MCF 10A (cell line): Measurements from ENCODE around the gene CARD9. TPM values are rescaled to one million over a fixed set of nuclear protein-coding genes. Genes with fewer than 3 reads are reported as not detected.

Source experiments
- BruUV-seq: library from RNA; stranded (reverse); fragments of 400-500 nt; replicated peaks from 2 replicates; lab custom pipeline; 2021; lab: Mats Ljungman, UMichigan
- CTCF ChIA-PET: fragments of 300-600 bp; sonication (Branson Sonifier 250); formaldehyde crosslinking; extraction: SDS; loops from one replicate; lab custom pipeline; 2021; ENCODE audit warnings: antibody characterized with exemption, inconsistent platforms; lab: Yijun Ruan, JAX
- POLR2A ChIA-PET: fragments of 300-600, 350-650 bp; sonication (Branson Sonifier 250); formaldehyde crosslinking; extraction: SDS; loops from one replicate; lab custom pipeline; 2020; ENCODE audit warnings: antibody characterized with exemption, inconsistent platforms; lab: Yijun Ruan, JAX
- DNase-seq: peaks from one replicate; pipeline ENCODE4 v3.0.0-alpha.2; 2018; ENCODE audit not compliant: unreplicated experiment
- H3K27ac Mint-ChIP-seq: one replicate; pipeline ENCODE4 v1.8.0; 2022; ENCODE audit warnings: mild to moderate bottlenecking, low read depth, mixed read lengths; ENCODE audit not compliant: unreplicated experiment
- H3K27me3 Mint-ChIP-seq: one replicate; pipeline ENCODE4 v1.8.0; 2022; ENCODE audit warnings: mixed read lengths; ENCODE audit not compliant: insufficient read depth, unreplicated experiment
- H3K36me3 Mint-ChIP-seq: one replicate; pipeline ENCODE4 v1.8.0; 2022; ENCODE audit warnings: mild to moderate bottlenecking, moderate library complexity, mixed read lengths; ENCODE audit not compliant: insufficient read depth, unreplicated experiment
- H3K4me1 Mint-ChIP-seq: one replicate; pipeline ENCODE4 v1.8.0; 2022; ENCODE audit warnings: mixed read lengths; ENCODE audit not compliant: insufficient read depth, unreplicated experiment
- H3K4me3 Mint-ChIP-seq: one replicate; pipeline ENCODE4 v1.8.0; 2022; ENCODE audit warnings: mild to moderate bottlenecking, moderate library complexity, mixed read lengths; ENCODE audit not compliant: unreplicated experiment
- H3K9me3 Mint-ChIP-seq: one replicate; pipeline ENCODE4 v1.8.0; 2022; ENCODE audit warnings: mixed read lengths; ENCODE audit not compliant: unreplicated experiment
- intact Hi-C: fragments of 100-400 bp; cut with micrococcal nuclease; formaldehyde crosslinking; loops from 2 replicates; pipeline ENCODE4 v1.14.1; 2022
- total RNA-seq: library from RNA; stranded (reverse); gene quantifications from 2 replicates; pipeline ENCODE4 v1.2.3, GENCODE V29; 2022
- TF ChIP-seq, protein P1 (sequence below): fragments of 200-600 bp; IDR thresholded peaks from one replicate; pipeline ENCODE4 v1.8.0; 2022; ENCODE audit warnings: antibody characterized with exemption, mild to moderate bottlenecking; ENCODE audit not compliant: unreplicated experiment

The CARD9 gene
- total RNA-seq, 1 experiment from 2014 or later = 0.33 TPM

DNA sequence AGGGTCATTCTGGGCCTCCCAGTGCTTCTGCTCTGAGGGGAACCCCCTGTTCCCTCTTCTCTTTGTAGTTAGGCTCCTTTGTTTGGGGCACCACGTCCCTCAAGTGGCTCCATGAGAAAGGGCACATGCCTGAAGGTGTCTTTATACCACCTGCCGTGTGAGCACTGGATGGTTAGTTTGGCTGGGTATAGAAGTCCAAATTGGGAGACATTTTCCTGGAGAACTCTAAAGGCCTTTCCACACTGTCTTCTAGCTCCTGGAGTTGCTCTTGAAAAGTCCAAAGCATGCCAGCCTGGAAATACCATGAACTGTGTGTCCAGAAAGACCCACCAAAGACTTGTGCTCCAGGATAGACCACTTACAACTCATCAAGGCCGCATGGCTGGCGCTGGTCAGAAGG, 58.5 kb downstream of the CARD9 start:
- intact Hi-C loops = no loop called here
- Mint-ChIP-seq H3K27me3 (no peaks in the 10 kb centered on the region), H3K27ac (no peak overlapping the region), H3K4me3 (no peak overlapping the region), H3K9me3 (peaks cover 21% of the 10 kb centered on the region), H3K4me1 (no peaks in the 10 kb centered on the region), H3K36me3 (no peaks in the 10 kb centered on the region)
- BruUV-seq = no TSS peak
- TF ChIP-seq, protein P1, sequence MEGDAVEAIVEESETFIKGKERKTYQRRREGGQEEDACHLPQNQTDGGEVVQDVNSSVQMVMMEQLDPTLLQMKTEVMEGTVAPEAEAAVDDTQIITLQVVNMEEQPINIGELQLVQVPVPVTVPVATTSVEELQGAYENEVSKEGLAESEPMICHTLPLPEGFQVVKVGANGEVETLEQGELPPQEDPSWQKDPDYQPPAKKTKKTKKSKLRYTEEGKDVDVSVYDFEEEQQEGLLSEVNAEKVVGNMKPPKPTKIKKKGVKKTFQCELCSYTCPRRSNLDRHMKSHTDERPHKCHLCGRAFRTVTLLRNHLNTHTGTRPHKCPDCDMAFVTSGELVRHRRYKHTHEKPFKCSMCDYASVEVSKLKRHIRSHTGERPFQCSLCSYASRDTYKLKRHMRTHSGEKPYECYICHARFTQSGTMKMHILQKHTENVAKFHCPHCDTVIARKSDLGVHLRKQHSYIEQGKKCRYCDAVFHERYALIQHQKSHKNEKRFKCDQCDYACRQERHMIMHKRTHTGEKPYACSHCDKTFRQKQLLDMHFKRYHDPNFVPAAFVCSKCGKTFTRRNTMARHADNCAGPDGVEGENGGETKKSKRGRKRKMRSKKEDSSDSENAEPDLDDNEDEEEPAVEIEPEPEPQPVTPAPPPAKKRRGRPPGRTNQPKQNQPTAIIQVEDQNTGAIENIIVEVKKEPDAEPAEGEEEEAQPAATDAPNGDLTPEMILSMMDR = no peak
- ChIA-PET POLR2A (interaction anchor here (0.6 kb wide), 2 partner anchors 417 to 468 kb away, joined by 3 read pairs; no protein-coding TSS in a partner anchor), CTCF (interaction anchor here (0.7 to 1.1 kb wide), 2 partner anchors 10 to 25 kb away, joined by 3 to 4 read pairs; no protein-coding TSS in a partner anchor)
- no peak for DNase-seq

- H3K36me3 Mint-ChIP-seq = no peaks in the 10 kb centered on the region
- no peaks in the 10 kb centered on the region for H3K27me3 Mint-ChIP-seq
- TF ChIP-seq, protein P1 = no peak
- H3K4me3 Mint-ChIP-seq = no peak overlapping the region
- no peaks in the 10 kb centered on the region for H3K4me1 Mint-ChIP-seq
- H3K27ac Mint-ChIP-seq = no peak overlapping the region
- intact Hi-C loops = no loop called here
- no peak for DNase-seq
- H3K9me3 Mint-ChIP-seq = peaks cover 21% of the 10 kb centered on the region
- CTCF ChIA-PET = interaction anchor here (0.6 to 0.7 kb wide), 2 partner anchors 26 to 200 kb away, joined by 3 read pairs; no protein-coding TSS in a partner anchor
- POLR2A ChIA-PET = no interaction called here
- no TSS peak for BruUV-seq
Measured at GRCh38 chr9:136314056-136314416, 59.4 kb downstream of the CARD9 start.

Other genes starting within 250 kb of the CARD9 start
- 0.22 and 0.26 TPM in 2 replicates for gene LHX3, start 168.5 kb downstream of the CARD9 start, total RNA-seq
- gene QSOX2, start 127.9 kb downstream of the CARD9 start, total RNA-seq = 23.7 and 27.7 TPM in 2 replicates
- gene CCDC187, start 69.6 kb downstream of the CARD9 start, total RNA-seq = not detected in 2 replicates
- 15.5 and 16.4 TPM in 2 replicates for gene GPSM1, start 46.1 kb downstream of the CARD9 start, total RNA-seq
- gene DNLZ, start 9.9 kb downstream of the CARD9 start, total RNA-seq = 24.5 and 30.5 TPM in 2 replicates
- gene SNAPC4, start 26.5 kb upstream of the CARD9 start, total RNA-seq = 9.6 and 9.9 TPM in 2 replicates
- gene ENTR1, start 36.9 kb upstream of the CARD9 start, total RNA-seq = 58.9 and 82.2 TPM in 2 replicates
- gene PMPCA, start 37.0 kb upstream of the CARD9 start, total RNA-seq = 66.0 and 66.3 TPM in 2 replicates
- 16.3 and 17.4 TPM in 2 replicates for gene INPP5E, start 66.2 kb upstream of the CARD9 start, total RNA-seq
- 85.8 and 88.8 TPM in 2 replicates for gene SEC16A, start 109.4 kb upstream of the CARD9 start, total RNA-seq
- gene NOTCH1, start 172.4 kb upstream of the CARD9 start, total RNA-seq = 37.5 and 53.4 TPM in 2 replicates